ENCODE data around the gene WNK1.

The WNK1 gene

DNA sequence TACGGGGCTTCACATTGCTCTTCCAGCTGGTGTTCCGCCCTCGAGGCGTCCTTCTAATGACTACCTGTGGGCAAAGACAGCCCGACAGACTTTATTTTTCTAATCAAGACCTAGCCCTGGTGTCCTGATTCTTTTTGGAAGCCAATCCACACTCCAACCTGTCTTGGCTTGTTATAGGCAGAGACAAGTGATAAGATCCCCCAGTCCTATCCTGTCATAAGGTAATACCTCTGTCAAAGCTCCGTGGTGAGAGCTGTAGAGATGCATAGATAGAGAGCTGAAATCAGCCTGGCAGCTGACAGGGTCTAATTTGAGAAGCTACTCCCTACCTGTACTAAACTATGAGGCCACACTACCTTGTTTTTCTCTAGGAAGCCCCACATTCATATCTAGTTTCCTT is 11.5 kb upstream of the WNK1 start:
- DNase-seq (ENCODE audit: extremely low read depth, low read depth) = no peak
- TF ChIP-seq, protein P1, sequence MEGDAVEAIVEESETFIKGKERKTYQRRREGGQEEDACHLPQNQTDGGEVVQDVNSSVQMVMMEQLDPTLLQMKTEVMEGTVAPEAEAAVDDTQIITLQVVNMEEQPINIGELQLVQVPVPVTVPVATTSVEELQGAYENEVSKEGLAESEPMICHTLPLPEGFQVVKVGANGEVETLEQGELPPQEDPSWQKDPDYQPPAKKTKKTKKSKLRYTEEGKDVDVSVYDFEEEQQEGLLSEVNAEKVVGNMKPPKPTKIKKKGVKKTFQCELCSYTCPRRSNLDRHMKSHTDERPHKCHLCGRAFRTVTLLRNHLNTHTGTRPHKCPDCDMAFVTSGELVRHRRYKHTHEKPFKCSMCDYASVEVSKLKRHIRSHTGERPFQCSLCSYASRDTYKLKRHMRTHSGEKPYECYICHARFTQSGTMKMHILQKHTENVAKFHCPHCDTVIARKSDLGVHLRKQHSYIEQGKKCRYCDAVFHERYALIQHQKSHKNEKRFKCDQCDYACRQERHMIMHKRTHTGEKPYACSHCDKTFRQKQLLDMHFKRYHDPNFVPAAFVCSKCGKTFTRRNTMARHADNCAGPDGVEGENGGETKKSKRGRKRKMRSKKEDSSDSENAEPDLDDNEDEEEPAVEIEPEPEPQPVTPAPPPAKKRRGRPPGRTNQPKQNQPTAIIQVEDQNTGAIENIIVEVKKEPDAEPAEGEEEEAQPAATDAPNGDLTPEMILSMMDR (IDR thresholded peaks at IDR 0.05; ENCODE audit: low read depth, low read length, missing control alignments) = no peak
- H3K4me3 ChIP-seq (replicated peaks; ENCODE audit: low read depth, low read length) = no peak overlapping the region

DNA sequence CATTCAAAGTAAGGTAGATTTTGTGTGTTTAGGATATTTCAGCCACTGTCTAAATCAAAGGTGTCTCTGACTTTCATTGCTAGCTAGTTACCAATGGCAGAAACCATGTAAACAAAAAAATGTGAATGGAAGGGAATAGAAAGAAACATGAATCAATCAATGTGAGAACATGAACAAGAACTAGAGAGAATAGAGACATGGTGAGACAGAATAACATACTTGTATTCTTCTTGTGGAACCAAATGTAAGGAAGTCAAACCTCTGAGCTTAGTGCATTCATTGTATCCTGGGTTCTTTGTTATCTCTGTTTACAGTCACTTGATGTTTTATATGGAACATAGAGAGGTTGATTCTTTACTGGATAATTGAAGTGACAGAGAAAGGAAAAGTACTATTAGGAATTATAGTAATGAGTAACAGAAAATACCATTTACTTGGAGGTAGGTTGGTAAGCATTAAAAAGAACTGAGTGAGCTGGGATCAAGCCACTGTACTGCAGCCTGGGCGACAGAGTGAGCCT is 2.6 kb upstream of the WNK1 start:
- TF ChIP-seq, protein P1 (IDR thresholded peaks at IDR 0.05; ENCODE audit: low read depth, low read length, missing control alignments) = no peak
- no peak for DNase-seq (ENCODE audit: extremely low read depth, low read depth)
- no peak overlapping the region for H3K4me3 ChIP-seq (replicated peaks; ENCODE audit: low read depth, low read length)

DNA sequence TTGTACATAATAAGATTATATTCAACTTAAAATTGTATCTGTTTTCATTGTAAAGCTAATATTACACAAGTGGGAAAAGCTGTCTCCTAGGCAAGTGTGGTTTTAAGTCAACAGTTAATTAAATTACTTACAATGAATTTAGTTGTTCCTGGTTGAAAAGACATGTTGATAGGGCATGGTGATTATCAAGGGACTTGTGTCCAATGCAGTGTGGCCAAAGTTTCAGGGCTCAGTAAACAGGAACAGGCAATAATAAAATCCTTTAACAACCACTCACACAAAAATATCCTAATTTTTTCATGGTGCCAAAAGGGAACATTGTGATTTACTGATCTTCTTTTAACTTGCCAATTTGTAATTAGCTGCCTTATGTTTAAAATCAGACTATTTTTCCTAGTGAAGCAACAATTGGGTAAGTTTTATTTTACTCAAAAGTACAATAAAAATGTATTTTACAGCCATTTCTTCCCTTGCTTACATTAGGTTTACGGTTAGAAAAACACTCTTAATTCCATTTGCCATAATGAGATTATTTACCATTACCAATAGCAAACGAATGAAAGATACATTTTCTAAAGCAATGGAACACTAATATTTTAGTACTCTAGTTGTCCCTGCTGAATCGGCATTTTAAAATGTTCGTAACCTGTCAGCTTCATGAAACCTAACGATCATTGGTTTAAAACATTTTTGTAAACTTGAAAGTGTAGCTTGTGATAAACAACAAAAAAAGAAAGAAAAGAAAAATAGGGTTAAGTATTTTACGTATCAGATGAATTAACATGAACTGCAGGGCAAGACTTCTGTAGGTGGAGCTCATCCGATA is 1.8 kb upstream of the WNK1 start:
- peak overlapping the region; percentile 71 for H3K4me3 ChIP-seq (replicated peaks; ENCODE audit: low read depth, low read length)
- DNase-seq (ENCODE audit: extremely low read depth, low read depth) = no peak
- TF ChIP-seq, protein P1 (IDR thresholded peaks at IDR 0.05; ENCODE audit: low read depth, low read length, missing control alignments) = no peak

DNA sequence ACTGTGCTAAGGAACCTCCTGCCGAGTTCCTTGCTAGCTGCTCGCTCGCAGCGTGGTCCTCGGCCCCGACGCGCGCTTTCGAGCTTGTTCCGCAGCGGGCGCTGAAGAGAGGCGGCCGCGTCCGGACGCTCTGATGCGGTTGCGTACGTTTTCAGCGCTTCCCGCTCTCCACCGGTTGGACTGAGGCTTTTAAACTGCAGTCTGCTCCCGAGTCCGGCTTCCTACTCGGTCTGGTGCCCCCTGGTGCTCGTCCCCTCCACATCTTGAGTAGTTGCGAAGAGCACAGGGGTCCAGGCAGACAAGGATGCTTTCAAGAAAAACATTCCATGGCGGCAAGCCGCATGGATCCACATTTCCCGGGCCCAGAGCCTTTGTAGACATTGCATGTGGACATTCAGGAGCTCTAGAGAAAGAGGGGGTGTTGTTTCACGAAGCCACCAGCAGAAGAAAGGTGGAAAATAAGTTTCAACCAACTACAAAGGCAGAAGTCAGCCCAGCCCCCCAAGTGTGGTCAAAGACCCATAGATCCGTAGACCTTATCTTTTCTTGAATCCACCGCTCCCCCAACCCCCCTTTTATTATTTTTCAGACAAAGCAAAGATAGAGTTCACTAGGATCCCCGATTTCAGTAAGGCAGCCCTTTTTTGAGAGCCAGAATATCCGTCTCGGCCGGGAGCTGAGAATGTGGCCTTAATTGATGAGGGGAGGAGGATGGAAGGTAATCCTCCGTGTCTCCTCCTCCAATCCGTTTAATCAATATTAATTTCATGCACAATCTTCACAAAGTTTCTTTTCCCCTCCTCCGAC is 984 bp upstream of the WNK1 start:
- H3K4me3 ChIP-seq (replicated peaks; ENCODE audit: low read depth, low read length) = peak overlapping the region; percentile 71
- peak; percentile 94 for DNase-seq (ENCODE audit: extremely low read depth, low read depth)
- TF ChIP-seq, protein P1 (IDR thresholded peaks at IDR 0.05; ENCODE audit: low read depth, low read length, missing control alignments) = peak; percentile 84

DNA sequence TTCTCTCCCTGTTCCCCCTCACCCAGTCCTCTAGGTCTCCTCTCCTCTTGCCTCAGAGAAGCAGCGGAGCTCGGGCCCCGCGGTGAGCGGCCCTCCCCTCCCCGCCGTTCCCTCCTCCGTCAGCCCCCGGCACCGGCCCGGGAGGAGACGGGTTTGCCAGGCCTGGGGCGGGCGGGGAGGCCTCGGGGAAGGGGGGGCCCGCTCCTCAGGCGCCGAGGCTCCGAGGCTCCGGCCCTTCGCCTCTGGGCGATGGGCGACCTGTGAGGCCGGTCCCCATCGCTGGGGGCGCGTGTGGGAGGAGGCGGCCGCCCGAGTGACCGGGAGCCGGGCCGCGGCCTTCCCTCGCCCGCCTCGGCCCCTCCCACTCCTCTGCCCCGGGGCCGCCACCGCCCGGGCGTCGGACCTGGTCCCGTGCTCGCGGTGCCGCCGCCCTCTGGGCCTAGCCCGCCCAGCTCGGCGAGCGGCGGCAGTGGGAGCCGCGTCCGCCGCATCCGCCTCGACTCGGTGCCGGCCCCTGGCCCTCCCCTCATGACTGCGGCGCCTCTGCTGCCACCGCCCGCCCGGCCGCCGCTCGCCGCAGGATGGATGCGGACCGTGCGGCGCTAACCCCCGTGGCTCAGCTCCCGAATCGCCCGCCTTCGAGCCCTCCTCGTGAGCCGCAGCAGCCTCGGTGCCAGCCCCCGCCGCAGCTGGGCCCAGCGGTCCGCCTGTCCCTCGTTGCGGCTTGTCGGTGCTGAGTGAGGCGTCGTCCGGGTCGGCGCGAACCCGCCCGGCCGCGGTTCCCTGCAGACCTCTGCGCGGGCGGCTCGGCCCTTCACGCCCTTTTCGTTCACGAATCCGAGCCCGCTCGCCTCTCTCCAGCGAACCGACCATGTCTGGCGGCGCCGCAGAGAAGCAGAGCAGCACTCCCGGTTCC is 574 bp downstream of the WNK1 start:
- H3K4me3 ChIP-seq (replicated peaks; ENCODE audit: low read depth, low read length) = peak overlapping the region; percentile 71
- no peak for DNase-seq (ENCODE audit: extremely low read depth, low read depth)

More for the DNA sequence above, 574 bp downstream of the WNK1 start:
- TF ChIP-seq, protein P1 (IDR thresholded peaks at IDR 0.05; ENCODE audit: low read depth, low read length, missing control alignments) = no peak
